Thyroid gland (tissue), 4 donors: Measurements from ENCODE around the gene SLC41A2. TPM values are rescaled to one million over a fixed set of nuclear protein-coding genes. Genes with fewer than 3 reads are reported as not detected.

ENCODE experiments used
- DNase-seq, 2 donors: peaks; one replicate each; pipeline ENCODE4 v3.0.0-alpha.2; 2019
- H3K27ac ChIP-seq, 3 donors: fragments of 200-600 bp; sonication (generic); 1 replicate in 2 of 3; 2 replicates in 1 of 3; pipeline ENCODE4 v1.5.1; 2016 to 2019; ENCODE audit warnings: mild to moderate bottlenecking in 1 of 3, moderate library complexity in 1 of 3
- H3K27me3 ChIP-seq: fragments of 200-600 bp; sonication (generic); one replicate; pipeline ENCODE4 v1.5.1; 2019
- H3K36me3 ChIP-seq, 2 donors: fragments of 200-600 bp; sonication (generic); one replicate each; pipeline ENCODE4 v1.5.1; 2016 to 2019
- H3K4me1 ChIP-seq, 2 donors: fragments of 200-600 bp; sonication (generic); one replicate each; pipeline ENCODE4 v1.5.1; 2017 to 2019
- H3K4me3 ChIP-seq, 3 donors: fragments of 200-600 bp; sonication (generic); replicated peaks in 1 of 3; 1 replicate in 2 of 3; 2 replicates in 1 of 3; pipeline ENCODE4 v1.5.1; 2016; ENCODE audit warnings: mild to moderate bottlenecking in 1 of 3
- H3K9me3 ChIP-seq: fragments of 200-600 bp; sonication (generic); one replicate; pipeline ENCODE4 v1.5.1; 2017
- CTCF ChIP-seq, 6 experiments: fragments of 200-600 bp in 3 of 6; fragments of 450-650 bp in 3 of 6; sonication (generic) in 3 of 6; IDR thresholded peaks; one replicate each; pipeline ENCODE4 v1.5.1; 2016 to 2019; ENCODE audit warnings: antibody characterized with exemption in 6 of 6, mild to moderate bottlenecking in 2 of 6, inconsistent platforms in 1 of 6, moderate library complexity in 1 of 6
- POLR2A ChIP-seq, 2 donors: fragments of 450-650 bp; IDR thresholded peaks; one replicate each; pipeline ENCODE4 v1.6.1; 2017; ENCODE audit warnings: antibody characterized with exemption in 2 of 2, mild to moderate bottlenecking in 2 of 2, moderate library complexity in 1 of 2
- WGBS, 2 donors: methylation state at CpG; one replicate each; pipeline ENCODE4 v1.1.5; 2017; 5-methylcytosine and 5-hydroxymethylcytosine counted together
- intact Hi-C: fragments of 100-400 bp; cut with DNase I; formaldehyde crosslinking; loops from one replicate; pipeline ENCODE4 v1.15.1; 2023
- total RNA-seq, 4 donors: library from RNA; depleted of rRNA; stranded (reverse); fragments of >200 nt; gene quantifications; one replicate each; pipeline ENCODE4 v1.2.3, GENCODE V29; 2016

The SLC41A2 gene
- total RNA-seq, 4 donors from 2014 or later: 75.1 to 142 (median 93.1) TPM

- peaks cover 24 to 29% of the 10 kb centered on the region in 2 donors for H3K4me1 ChIP-seq
- no peaks in the 10 kb centered on the region for H3K36me3 ChIP-seq
- WGBS, 2 donors: 34 to 41% methylated on average over 13 to 14 of the region's 14 CpGs
- H3K4me3 ChIP-seq: peak overlapping the region in 1 of 3 donors; percentile 66
- peak overlapping the region; percentile 69 to 87 (median 80) for H3K27ac ChIP-seq
- TF ChIP-seq CTCF (IDR thresholded peaks at IDR 0.05): peak in 2 of 6 experiments; percentile 3 to 14
- TF ChIP-seq POLR2A (IDR thresholded peaks at IDR 0.05): no peak
- no peaks in the 10 kb centered on the region for H3K9me3 ChIP-seq
- H3K27me3 ChIP-seq: no peaks in the 10 kb centered on the region
- intact Hi-C loops: no loop called here
- DNase-seq: peak; percentile 39 to 47
Measured at GRCh38 chr12:104958805-104959334, 780 bp upstream of the SLC41A2 start.

GRCh38 chr12:104957719-104958000 is 430 bp downstream of the SLC41A2 start:
- no peaks in the 10 kb centered on the region for H3K9me3 ChIP-seq
- TF ChIP-seq CTCF (IDR thresholded peaks at IDR 0.05) (no peak), POLR2A (IDR thresholded peaks at IDR 0.05) (no peak)
- WGBS, 2 donors: 0 to 1% methylated on average over 2 to 10 of the region's 31 CpGs
- intact Hi-C loops: no loop called here
- no peak for DNase-seq
- H3K36me3 ChIP-seq: no peaks in the 10 kb centered on the region
- no peaks in the 10 kb centered on the region for H3K27me3 ChIP-seq
- peaks cover 34 to 37% of the 10 kb centered on the region in 2 donors for H3K4me1 ChIP-seq
- peak overlapping the region; percentile 51 to 69 (median 66) for H3K4me3 ChIP-seq
- H3K27ac ChIP-seq: peak overlapping the region; percentile 69 to 87 (median 80)

GRCh38 chr12:104956870-104957718 is 996 bp downstream of the SLC41A2 start:
- H3K4me3 ChIP-seq: peak overlapping the region in 2 of 3 donors; percentile 51 to 66
- TF ChIP-seq POLR2A (IDR thresholded peaks at IDR 0.05): no peak
- no peak for TF ChIP-seq CTCF (IDR thresholded peaks at IDR 0.05)
- H3K36me3 ChIP-seq: no peaks in the 10 kb centered on the region
- H3K9me3 ChIP-seq: no peaks in the 10 kb centered on the region
- intact Hi-C loops: no loop called here
- no peak for DNase-seq
- peaks cover 36 to 38% of the 10 kb centered on the region in 2 donors for H3K4me1 ChIP-seq
- 49% methylated on average over 13 of the region's 13 CpGs for WGBS, 2 donors
- peak overlapping the region; percentile 69 to 87 (median 80) for H3K27ac ChIP-seq
- no peaks in the 10 kb centered on the region for H3K27me3 ChIP-seq

GRCh38 chr12:104955703-104956102 is 2.4 kb downstream of the SLC41A2 start:
- TF ChIP-seq CTCF (IDR thresholded peaks at IDR 0.05): no peak
- no peak for TF ChIP-seq POLR2A (IDR thresholded peaks at IDR 0.05)
- H3K27ac ChIP-seq: peak overlapping the region in 2 of 3 donors; percentile 17 to 22
- WGBS, 2 donors: 70 to 86% methylated on average over 2 of the region's 2 CpGs
- no peak overlapping the region for H3K4me3 ChIP-seq
- no peaks in the 10 kb centered on the region for H3K36me3 ChIP-seq
- H3K27me3 ChIP-seq: no peaks in the 10 kb centered on the region
- H3K4me1 ChIP-seq: peaks cover 36 to 46% of the 10 kb centered on the region in 2 donors
- no peaks in the 10 kb centered on the region for H3K9me3 ChIP-seq
- intact Hi-C loops: no loop called here
- DNase-seq: no peak

GRCh38 chr12:104953323-104953722 is 4.8 kb downstream of the SLC41A2 start:
- no peak for TF ChIP-seq POLR2A (IDR thresholded peaks at IDR 0.05)
- TF ChIP-seq CTCF (IDR thresholded peaks at IDR 0.05): no peak
- intact Hi-C loops: no loop called here

More at GRCh38 chr12:104953323-104953722, 4.8 kb downstream of the SLC41A2 start:
- Histone ChIP-seq H3K9me3 (no peaks in the 10 kb centered on the region), H3K4me1 (peaks cover 22 to 27% of the 10 kb centered on the region in 2 donors), H3K27me3 (no peaks in the 10 kb centered on the region), H3K4me3 (no peak overlapping the region), H3K27ac (peak overlapping the region in 1 of 3 donors; percentile 17), H3K36me3 (no peaks in the 10 kb centered on the region)
- WGBS, 2 donors: 83% methylated on average over 2 of the region's 2 CpGs
- no peak for DNase-seq
